NT2/D1 (cell line): Measurements from ENCODE around the gene FKTN.

Experiments
- SUZ12 ChIP-seq: IDR thresholded peaks from 2 replicates; pipeline ENCODE4 v1.6.1; 2011; ENCODE audit not compliant: insufficient read length, insufficient read depth; ENCODE audit errors: extremely low read depth
- YY1 ChIP-seq: IDR thresholded peaks from 2 replicates; pipeline ENCODE4 v1.6.1; 2011; ENCODE audit not compliant: insufficient read length, insufficient read depth
- ZNF274 ChIP-seq: IDR thresholded peaks from 2 replicates; pipeline ENCODE4 v1.6.1; 2011; ENCODE audit warnings: mild to moderate bottlenecking, low read depth, low read length

DNA sequence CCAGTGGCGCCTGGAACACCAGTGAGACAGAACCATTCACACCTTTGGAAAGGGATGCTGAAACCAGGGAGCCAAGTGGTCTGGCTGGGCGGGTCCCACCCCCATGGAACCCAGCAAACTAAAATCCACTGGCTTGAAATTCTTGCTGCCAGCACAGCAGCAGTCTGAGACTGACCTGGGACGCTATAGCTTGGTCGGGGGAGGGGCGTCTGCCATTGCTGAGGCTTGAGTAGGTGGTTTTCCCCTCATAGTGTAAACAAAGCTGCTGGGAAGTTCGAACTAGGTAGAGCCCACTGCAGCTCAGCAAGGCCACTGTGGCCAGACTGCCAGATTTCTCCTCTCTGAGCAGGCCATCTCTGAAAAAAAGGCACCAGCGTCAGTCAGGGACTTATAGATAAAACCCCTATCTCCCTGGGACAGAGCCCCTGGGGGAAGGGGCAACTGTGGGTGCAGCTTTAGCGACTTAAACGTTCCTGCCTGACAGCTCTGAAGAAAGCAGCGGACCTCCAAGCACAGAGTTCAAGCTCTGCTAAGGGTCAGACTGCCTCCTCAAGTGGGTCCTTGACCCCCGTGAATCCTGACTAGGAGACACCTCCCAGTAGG lies 42.0 kb upstream of the FKTN start:
- TF ChIP-seq YY1, result no peak
- TF ChIP-seq ZNF274, result no peak
- no peak for TF ChIP-seq SUZ12
